GM12878 (cell line): ENCODE measurements around the gene FLVCR2.
"Not testable (repeated sequence)": the region's sequence is repeated elsewhere in the genome, so short reads cannot be mapped to it uniquely, and the experiment has no call there.

ENCODE experiments used
- ATF7 ChIP-seq: fragments of 450-650 bp; IDR thresholded peaks from 2 replicates; pipeline ENCODE4 v1.6.1; 2016; ENCODE audit warnings: low read depth, mild to moderate bottlenecking
- CBFB ChIP-seq: IDR thresholded peaks from 2 replicates; pipeline ENCODE4 v1.6.1; 2016; ENCODE audit warnings: antibody characterized with exemption, low read depth
- RBBP5 ChIP-seq: fragments of 200-600 bp; sonication (generic); conservative IDR thresholded peaks from 2 replicates; pipeline ENCODE4 v1.6.1; 2016
- RFX5 ChIP-seq: IDR thresholded peaks from 2 replicates; pipeline ENCODE4 v1.6.1; 2011; ENCODE audit warnings: low read depth, low read length, improper control_type of control experiment
- SPI1 ChIP-seq: IDR thresholded peaks from 2 replicates; pipeline ENCODE4 v1.6.1; 2011; ENCODE audit warnings: low read depth, mild to moderate bottlenecking, low read length, moderate library complexity, borderline replicate concordance; ENCODE audit not compliant: insufficient read depth
- ZZZ3 ChIP-seq: IDR thresholded peaks from 2 replicates; pipeline ENCODE4 v1.6.1; 2011; ENCODE audit warnings: low read depth; ENCODE audit not compliant: control insufficient read depth, insufficient read length
- TF ChIP-seq, protein P1 (sequence below), 3 experiments: IDR thresholded peaks in 2 of 3; conservative IDR thresholded peaks in 1 of 3; 2 replicates each; pipeline ENCODE4 v1.5.1; 2011; ENCODE audit warnings: low read depth in 3 of 3, low read length in 3 of 3, mild to moderate bottlenecking in 3 of 3, control low read depth in 2 of 3, moderate library complexity in 2 of 3, inconsistent platforms in 1 of 3, mixed read lengths in 1 of 3; ENCODE audit not compliant: control insufficient read depth in 2 of 3, insufficient read depth in 1 of 3; ENCODE audit errors: extremely low read depth in 1 of 3
- TF ChIP-seq, protein P2 (sequence below): fragments of 450-650 bp; IDR thresholded peaks from 2 replicates; pipeline ENCODE4 v1.6.1; 2016; ENCODE audit warnings: mild to moderate bottlenecking, moderate library complexity, borderline replicate concordance
- TF ChIP-seq, protein P3 (sequence below): IDR thresholded peaks from 2 replicates; pipeline ENCODE4 v1.6.1; 2012; ENCODE audit warnings: improper control_type of control experiment, low read depth, low read length; ENCODE audit not compliant: insufficient replicate concordance

GRCh38 chr14:75601061-75601460 is 22.6 kb downstream of the FLVCR2 start:
- not testable (repeated sequence) for TF ChIP-seq RFX5, ZZZ3, RBBP5, ATF7, CBFB, SPI1
- TF ChIP-seq, protein P1, sequence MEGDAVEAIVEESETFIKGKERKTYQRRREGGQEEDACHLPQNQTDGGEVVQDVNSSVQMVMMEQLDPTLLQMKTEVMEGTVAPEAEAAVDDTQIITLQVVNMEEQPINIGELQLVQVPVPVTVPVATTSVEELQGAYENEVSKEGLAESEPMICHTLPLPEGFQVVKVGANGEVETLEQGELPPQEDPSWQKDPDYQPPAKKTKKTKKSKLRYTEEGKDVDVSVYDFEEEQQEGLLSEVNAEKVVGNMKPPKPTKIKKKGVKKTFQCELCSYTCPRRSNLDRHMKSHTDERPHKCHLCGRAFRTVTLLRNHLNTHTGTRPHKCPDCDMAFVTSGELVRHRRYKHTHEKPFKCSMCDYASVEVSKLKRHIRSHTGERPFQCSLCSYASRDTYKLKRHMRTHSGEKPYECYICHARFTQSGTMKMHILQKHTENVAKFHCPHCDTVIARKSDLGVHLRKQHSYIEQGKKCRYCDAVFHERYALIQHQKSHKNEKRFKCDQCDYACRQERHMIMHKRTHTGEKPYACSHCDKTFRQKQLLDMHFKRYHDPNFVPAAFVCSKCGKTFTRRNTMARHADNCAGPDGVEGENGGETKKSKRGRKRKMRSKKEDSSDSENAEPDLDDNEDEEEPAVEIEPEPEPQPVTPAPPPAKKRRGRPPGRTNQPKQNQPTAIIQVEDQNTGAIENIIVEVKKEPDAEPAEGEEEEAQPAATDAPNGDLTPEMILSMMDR (IDR thresholded peaks at IDR 0.05 in 2 of 3, conservative IDR thresholded peaks at IDR 0.05 in 1 of 3; ENCODE audit: control insufficient read depth in 2 of 3, extremely low read depth in 1 of 3, insufficient read depth in 1 of 3, low read depth in 3 of 3, low read length in 3 of 3): not testable (repeated sequence)
- TF ChIP-seq, protein P2, sequence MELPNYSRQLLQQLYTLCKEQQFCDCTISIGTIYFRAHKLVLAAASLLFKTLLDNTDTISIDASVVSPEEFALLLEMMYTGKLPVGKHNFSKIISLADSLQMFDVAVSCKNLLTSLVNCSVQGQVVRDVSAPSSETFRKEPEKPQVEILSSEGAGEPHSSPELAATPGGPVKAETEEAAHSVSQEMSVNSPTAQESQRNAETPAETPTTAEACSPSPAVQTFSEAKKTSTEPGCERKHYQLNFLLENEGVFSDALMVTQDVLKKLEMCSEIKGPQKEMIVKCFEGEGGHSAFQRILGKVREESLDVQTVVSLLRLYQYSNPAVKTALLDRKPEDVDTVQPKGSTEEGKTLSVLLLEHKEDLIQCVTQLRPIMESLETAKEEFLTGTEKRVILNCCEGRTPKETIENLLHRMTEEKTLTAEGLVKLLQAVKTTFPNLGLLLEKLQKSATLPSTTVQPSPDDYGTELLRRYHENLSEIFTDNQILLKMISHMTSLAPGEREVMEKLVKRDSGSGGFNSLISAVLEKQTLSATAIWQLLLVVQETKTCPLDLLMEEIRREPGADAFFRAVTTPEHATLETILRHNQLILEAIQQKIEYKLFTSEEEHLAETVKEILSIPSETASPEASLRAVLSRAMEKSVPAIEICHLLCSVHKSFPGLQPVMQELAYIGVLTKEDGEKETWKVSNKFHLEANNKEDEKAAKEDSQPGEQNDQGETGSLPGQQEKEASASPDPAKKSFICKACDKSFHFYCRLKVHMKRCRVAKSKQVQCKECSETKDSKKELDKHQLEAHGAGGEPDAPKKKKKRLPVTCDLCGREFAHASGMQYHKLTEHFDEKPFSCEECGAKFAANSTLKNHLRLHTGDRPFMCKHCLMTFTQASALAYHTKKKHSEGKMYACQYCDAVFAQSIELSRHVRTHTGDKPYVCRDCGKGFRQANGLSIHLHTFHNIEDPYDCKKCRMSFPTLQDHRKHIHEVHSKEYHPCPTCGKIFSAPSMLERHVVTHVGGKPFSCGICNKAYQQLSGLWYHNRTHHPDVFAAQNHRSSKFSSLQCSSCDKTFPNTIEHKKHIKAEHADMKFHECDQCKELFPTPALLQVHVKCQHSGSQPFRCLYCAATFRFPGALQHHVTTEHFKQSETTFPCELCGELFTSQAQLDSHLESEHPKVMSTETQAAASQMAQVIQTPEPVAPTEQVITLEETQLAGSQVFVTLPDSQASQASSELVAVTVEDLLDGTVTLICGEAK: not testable (repeated sequence)
- TF ChIP-seq, protein P3, sequence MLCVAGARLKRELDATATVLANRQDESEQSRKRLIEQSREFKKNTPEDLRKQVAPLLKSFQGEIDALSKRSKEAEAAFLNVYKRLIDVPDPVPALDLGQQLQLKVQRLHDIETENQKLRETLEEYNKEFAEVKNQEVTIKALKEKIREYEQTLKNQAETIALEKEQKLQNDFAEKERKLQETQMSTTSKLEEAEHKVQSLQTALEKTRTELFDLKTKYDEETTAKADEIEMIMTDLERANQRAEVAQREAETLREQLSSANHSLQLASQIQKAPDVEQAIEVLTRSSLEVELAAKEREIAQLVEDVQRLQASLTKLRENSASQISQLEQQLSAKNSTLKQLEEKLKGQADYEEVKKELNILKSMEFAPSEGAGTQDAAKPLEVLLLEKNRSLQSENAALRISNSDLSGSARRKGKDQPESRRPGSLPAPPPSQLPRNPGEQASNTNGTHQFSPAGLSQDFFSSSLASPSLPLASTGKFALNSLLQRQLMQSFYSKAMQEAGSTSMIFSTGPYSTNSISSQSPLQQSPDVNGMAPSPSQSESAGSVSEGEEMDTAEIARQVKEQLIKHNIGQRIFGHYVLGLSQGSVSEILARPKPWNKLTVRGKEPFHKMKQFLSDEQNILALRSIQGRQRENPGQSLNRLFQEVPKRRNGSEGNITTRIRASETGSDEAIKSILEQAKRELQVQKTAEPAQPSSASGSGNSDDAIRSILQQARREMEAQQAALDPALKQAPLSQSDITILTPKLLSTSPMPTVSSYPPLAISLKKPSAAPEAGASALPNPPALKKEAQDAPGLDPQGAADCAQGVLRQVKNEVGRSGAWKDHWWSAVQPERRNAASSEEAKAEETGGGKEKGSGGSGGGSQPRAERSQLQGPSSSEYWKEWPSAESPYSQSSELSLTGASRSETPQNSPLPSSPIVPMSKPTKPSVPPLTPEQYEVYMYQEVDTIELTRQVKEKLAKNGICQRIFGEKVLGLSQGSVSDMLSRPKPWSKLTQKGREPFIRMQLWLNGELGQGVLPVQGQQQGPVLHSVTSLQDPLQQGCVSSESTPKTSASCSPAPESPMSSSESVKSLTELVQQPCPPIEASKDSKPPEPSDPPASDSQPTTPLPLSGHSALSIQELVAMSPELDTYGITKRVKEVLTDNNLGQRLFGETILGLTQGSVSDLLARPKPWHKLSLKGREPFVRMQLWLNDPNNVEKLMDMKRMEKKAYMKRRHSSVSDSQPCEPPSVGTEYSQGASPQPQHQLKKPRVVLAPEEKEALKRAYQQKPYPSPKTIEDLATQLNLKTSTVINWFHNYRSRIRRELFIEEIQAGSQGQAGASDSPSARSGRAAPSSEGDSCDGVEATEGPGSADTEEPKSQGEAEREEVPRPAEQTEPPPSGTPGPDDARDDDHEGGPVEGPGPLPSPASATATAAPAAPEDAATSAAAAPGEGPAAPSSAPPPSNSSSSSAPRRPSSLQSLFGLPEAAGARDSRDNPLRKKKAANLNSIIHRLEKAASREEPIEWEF: not testable (repeated sequence)
